Amygdala (tissue), 56 donors: ENCODE measurements around the gene SPNS1.
A peak's percentile ranks its signal among the peaks of the same experiment; 100 is the strongest.
"Not testable (repeated sequence)": the region's sequence is repeated elsewhere in the genome, so short reads cannot be mapped to it uniquely, and the experiment has no call there.

Source experiments
- DNase-seq, 56 donors: peaks; one replicate each; lab custom pipeline; 2025; lab: John Stamatoyannopoulos, UW

SPNS1 gene

DNA sequence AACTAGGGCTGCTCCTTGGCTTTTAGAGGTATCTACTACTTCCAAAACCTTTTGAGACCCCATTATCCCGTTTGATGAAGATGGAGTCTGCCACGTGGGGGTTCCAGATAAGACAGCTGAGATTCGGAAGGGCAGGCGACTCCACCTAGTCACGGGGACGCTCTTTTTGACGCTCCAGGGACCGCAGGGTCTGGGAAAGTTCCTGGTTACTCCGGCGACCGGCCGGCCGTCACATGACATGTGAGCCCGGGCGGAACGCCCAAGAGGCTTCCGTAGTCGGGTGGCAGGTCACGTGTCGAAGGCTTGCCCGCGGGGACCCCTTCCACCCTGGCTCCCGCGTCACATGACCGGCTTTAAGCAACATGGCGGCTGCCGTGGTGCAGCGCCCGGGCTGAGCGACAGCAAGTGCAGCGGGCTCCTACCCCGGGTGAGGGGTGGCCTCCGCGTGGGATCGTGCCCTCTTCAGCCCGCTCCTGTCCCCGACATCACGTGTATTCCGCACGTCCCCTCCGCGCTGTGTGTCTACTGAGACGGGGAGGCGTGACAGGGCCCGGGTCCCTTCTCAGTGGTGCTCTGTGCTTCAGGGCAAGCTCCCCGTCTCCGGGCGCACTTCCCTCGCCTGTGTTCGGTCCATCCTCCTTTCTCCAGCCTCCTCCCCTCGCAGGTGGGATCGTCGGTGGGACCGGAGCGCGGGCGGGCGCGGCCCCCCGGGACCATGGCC lies at the start of gene SPNS1:
Gene SPNS1, plus strand, starts transcription at position 342 of the 721 bp plus-strand sequence. Its CDS starts 374 bp downstream, at position 716.
- DNase-seq: peak; percentile 77 to 100 (median 96)

- DNase-seq: peak in 31 of 56 donors; percentile 30 to 76 (median 57)
These were observed 49.0 kb upstream of the SPNS1 start for GRCh38 chr16:28925386-28926228.

DNA sequence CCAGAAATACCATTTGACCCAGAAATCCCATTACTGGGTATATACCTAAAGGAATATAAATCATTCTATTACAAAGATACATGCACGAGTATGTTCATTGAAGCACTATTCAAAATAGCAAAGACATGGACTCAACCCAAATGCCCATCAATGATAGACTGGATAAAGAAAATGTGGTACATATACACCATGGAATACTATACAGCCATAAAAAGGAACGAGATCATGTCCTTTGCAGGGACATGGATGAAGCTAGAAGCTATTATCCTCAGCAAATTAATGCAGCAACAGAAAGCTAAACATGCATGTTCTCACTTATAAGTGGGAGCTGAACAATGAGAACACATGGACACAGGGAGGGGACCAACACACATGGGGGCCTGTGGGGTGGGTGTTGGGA lies 48.3 kb upstream of the SPNS1 start:
- not testable (repeated sequence) for DNase-seq

- DNase-seq: no peak
These were observed 46.8 kb upstream of the SPNS1 start for GRCh38 chr16:28927815-28928214.

- no peak for DNase-seq
These were observed 44.4 kb upstream of the SPNS1 start for GRCh38 chr16:28930203-28930602.

DNA sequence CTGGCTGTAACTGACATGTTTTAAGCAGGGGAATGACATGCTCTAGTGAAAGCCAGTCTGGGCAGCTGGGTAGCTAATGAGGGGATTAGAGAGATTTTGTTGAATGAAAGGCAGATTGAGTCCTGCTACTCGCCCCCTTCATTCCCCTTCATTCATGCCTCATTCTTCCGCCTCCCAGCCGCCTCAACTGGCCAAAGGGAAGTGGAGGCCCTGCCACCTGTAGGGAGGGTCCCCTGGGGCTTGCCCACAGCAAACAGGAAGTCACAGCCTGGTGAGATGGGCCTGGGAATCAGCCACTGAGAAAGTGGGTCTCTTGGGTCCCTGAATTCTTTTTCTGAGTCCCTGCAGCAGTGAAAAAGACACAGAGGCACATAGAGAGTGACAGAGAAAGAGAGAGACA lies 43.9 kb upstream of the SPNS1 start:
- no peak for DNase-seq

DNA sequence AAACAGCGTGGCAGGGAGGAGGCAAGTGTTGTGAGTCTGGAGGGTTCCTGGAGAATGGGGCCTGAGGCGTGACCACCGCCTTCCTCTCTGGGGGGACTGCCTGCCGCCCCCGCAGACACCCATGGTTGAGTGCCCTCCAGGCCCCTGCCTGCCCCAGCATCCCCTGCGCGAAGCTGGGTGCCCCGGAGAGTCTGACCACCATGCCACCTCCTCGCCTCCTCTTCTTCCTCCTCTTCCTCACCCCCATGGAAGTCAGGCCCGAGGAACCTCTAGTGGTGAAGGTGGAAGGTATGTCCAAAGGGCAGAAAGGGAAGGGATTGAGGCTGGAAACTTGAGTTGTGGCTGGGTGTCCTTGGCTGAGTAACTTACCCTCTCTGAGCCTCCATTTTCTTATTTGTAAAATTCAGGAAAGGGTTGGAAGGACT lies 42.8 kb upstream of the SPNS1 start, which contains the start of gene CD19:
Gene CD19, plus strand, starts transcription at position 171 of the 425 bp plus-strand sequence. Its CDS starts 30 bp downstream, at position 201.
- DNase-seq: no peak

- no peak for DNase-seq
These were observed 42.0 kb upstream of the SPNS1 start for GRCh38 chr16:28932339-28933141.

- DNase-seq: no peak
These were observed 41.4 kb upstream of the SPNS1 start for GRCh38 chr16:28933171-28933570.

DNA sequence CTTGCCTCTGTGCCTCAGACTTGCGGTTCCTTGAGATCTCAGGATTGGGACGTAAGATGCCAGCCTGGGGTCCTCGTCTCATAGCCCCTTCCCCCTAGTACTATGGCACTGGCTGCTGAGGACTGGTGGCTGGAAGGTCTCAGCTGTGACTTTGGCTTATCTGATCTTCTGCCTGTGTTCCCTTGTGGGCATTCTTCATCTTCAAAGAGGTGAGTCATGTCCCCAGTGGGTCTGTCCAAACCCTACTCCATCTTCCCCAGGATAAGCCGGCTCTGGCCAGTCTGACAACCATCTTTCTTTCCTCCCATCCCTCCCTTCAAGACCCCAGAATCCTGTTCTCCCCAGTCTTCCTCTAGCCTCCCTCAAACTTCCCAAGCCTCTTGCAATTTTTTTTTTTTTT lies 39.2 kb upstream of the SPNS1 start:
- DNase-seq: no peak

DNA sequence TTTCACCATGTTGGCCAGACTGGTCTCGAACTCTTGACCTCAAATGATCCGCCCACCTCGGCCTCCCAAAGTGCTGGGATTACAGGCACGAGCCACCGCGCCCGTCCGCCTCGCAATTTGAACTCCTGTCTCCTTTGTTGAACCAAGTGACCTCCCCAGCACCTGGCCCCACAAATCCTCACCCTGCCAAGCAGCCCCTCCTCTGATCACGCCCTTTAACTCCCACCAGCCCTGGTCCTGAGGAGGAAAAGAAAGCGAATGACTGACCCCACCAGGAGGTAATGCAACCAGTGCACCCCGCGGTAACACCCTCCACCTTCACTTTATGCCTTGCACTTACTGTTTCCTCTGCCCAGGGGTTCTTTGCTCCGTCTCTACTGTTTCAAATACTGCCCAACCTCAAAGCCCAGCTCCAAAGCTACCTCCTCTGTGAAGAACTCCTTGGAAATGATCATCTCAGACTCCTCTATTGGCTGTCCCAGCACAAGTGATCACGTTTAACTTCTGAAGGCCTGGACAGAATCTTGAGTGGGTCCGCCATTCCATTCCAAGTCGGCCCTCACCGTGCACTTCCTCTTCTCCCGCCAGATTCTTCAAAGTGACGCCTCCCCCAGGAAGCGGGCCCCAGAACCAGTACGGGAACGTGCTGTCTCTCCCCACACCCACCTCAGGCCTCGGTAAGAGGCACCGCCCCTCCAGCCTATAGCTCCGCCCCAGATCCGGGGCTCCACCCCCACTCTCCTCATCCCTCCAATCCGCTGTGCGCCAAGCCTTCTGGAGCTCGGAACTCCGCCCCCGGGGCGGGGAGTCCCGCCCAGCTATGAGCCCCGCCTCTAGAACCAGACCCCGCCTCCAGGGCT lies 38.4 kb upstream of the SPNS1 start:
- peak in 42 of 56 donors; percentile 0 to 70 (median 30) for DNase-seq

- no peak for DNase-seq
These were observed 37.8 kb upstream of the SPNS1 start for GRCh38 chr16:28936784-28937155.

DNA sequence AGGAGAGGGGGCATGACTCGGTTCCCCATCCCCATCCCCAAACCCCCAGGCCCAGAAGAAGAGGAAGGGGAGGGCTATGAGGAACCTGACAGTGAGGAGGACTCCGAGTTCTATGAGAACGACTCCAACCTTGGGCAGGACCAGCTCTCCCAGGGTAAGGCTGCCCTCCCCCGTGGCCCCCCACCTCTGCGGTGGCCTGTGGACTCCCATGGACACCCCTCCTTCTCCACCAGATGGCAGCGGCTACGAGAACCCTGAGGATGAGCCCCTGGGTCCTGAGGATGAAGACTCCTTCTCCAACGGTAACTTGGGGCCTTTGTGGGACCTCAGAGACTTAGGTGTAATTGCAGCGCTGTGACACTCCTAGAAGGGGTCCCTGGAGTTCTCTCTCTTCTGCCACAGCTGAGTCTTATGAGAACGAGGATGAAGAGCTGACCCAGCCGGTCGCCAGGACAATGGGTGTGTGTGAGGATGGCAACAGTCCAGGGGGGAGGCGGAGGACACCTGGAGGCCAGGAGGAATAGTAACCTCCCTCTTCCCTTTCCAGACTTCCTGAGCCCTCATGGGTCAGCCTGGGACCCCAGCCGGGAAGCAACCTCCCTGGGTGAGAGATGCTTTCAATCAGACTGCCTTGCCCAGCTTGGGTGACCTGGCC lies 37.2 kb upstream of the SPNS1 start:
- DNase-seq: no peak

DNA sequence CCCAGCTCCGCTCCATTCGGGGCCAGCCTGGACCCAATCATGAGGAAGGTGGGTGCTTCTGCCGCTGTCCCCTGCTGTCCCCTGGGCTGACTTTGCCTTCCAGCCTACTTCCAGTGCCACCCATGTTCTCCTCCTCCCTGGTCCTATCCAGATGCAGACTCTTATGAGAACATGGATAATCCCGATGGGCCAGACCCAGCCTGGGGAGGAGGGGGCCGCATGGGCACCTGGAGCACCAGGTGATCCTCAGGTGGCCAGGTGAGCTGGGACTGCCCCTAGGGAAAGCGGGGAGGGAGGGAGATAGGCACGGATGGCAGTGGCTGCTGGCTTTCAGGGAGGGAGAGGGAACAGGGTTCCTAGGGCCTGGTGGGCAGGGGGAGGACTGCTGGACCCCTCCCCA lies 35.9 kb upstream of the SPNS1 start:
- no peak for DNase-seq

DNA sequence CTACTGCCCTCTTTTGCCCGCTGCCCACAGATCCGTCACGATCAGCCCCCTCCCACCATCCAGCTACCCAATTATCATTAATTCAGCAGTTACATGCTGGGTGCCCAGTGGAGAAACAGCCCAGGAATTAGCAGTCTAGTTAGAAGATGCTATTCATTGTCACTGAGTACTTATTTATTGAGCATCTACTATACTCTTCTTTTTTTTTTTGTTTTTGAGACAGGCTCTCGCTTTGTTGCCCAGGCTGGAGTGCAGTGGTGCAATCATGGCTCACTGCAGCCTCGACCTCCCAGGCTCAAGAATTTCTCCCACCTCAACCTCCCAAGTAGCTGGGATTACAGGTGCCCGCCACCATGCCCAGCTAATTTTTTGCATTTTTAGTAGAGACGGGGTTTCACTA lies 34.8 kb upstream of the SPNS1 start:
- not testable (repeated sequence) for DNase-seq

DNA sequence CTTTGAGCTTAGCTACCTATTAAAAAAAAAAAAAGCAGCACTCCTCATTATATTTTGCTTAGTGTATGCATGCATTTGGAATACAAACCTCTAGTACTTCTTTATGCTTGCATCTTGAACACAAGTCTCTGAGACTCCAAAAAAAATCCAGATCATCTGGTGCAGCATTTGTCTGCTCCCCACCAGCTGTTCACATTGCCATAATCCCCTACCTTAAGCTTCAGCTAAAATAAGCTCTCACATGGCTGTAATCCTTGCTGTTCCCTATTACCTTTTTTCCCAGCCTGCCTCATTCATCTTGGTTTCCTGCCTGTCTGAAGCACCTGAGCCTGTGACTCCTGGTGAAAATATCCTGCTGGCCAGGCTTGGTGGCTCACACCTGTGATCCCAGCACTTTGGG lies 31.3 kb upstream of the SPNS1 start:
- no peak for DNase-seq

- DNase-seq: no peak
These were observed 27.9 kb upstream of the SPNS1 start for GRCh38 chr16:28946681-28947080.

DNA sequence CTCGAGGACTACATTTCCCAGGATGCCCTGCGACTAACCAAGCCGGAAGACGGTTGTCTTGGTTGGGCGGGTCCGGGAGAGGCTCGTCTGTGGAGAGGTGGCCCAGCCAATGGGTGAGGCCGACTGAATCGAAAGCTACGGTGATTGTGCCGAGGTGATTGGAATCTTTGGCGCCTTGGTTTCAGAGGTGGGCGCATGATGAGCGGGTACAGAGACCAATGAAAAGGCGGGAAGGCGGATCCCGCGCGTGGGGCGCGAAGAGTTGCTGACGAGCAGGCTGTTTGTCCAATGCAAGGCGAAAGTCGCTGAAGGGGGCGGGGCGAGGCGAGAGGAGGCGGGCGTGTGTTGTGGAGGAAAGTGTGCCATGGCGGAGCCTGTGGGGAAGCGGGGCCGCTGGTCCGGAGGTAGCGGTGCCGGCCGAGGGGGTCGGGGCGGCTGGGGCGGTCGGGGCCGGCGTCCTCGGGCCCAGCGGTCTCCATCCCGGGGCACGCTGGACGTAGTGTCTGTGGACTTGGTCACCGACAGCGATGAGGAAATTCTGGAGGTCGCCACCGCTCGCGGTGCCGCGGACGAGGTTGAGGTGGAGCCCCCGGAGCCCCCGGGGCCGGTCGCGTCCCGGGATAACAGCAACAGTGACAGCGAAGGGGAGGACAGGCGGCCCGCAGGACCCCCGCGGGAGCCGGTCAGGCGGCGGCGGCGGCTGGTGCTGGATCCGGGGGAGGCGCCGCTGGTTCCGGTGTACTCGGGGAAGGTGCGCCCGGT lies 23.7 kb upstream of the SPNS1 start, which contains the start of gene NFATC2IP:
Gene NFATC2IP, plus strand, starts transcription at position 290 of the 762 bp plus-strand sequence. Its CDS starts 75 bp downstream, at position 365.
- peak; percentile 90 to 100 (median 100) for DNase-seq
